ENCODE data around the gene QRICH1. TPM values are rescaled to one million over a fixed set of nuclear protein-coding genes. Genes with fewer than 3 reads are reported as not detected.

Gene QRICH1
- total and polyA plus RNA-seq, 2 of the 13 experiments (the other 11 are each of a cell fraction or from before 2014, with no cell fraction given): 52.6 to 102 TPM

DNA sequence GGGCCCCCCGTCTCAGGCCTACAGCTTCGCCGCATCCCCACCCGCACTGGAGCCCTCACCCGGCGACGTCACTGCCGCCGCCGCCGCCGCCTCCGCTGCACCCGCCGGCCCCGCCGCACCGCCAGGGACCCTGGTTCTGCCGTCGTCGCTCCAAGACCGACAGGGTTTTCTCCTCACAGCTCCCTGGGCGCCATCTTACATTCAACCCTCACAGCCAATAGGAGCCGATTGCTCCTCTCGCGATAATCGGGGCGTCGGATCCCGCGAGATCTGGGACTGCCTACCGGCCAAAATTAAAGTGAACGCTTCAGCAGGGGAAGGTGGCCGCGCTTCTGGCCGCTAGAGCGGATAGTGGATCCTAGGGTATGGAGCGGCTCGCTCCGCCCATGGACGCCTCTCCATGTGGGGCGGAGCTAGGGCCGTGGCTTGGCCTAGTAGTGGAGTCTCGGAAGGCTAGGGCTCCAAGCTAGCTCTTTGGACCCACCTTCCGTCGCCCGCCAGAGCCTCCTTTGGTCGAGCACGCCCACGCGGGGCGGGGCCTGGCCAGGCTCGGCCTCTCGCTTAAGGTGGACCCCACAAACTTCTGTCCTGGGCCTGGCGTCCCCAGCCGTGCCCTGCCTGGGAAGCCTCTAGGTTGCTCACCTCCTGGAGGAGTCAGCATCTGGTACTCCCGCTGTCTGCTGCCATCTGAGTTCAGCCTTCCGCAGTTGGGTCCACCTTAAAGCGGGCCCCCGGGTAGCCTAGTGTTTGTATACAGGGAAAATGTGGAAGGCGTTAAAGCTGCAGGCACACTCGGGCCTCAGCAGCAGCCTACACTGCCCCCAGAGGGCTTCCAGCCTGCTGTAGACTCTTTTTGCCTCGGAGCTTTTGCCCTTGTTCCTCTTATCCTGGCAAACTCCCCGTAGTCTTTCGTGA lies at the start of gene QRICH1 (continued):
- TF ChIP-seq, protein P1, sequence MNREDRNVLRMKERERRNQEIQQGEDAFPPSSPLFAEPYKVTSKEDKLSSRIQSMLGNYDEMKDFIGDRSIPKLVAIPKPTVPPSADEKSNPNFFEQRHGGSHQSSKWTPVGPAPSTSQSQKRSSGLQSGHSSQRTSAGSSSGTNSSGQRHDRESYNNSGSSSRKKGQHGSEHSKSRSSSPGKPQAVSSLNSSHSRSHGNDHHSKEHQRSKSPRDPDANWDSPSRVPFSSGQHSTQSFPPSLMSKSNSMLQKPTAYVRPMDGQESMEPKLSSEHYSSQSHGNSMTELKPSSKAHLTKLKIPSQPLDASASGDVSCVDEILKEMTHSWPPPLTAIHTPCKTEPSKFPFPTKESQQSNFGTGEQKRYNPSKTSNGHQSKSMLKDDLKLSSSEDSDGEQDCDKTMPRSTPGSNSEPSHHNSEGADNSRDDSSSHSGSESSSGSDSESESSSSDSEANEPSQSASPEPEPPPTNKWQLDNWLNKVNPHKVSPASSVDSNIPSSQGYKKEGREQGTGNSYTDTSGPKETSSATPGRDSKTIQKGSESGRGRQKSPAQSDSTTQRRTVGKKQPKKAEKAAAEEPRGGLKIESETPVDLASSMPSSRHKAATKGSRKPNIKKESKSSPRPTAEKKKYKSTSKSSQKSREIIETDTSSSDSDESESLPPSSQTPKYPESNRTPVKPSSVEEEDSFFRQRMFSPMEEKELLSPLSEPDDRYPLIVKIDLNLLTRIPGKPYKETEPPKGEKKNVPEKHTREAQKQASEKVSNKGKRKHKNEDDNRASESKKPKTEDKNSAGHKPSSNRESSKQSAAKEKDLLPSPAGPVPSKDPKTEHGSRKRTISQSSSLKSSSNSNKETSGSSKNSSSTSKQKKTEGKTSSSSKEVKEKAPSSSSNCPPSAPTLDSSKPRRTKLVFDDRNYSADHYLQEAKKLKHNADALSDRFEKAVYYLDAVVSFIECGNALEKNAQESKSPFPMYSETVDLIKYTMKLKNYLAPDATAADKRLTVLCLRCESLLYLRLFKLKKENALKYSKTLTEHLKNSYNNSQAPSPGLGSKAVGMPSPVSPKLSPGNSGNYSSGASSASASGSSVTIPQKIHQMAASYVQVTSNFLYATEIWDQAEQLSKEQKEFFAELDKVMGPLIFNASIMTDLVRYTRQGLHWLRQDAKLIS (CRISPR knock-in tag; IDR thresholded peaks at IDR 0.05): no peak
- TF ChIP-seq RFXANK (CRISPR knock-in tag; IDR thresholded peaks at IDR 0.05) (no peak), SPEN (CRISPR knock-in tag; IDR thresholded peaks at IDR 0.05; ENCODE audit: low read depth) (peak; percentile 65; the same call in 1 of the 2 replicates), ZNF292 (CRISPR knock-in tag; IDR thresholded peaks at IDR 0.05; ENCODE audit: borderline replicate concordance, low read depth) (no peak), BORCS8-MEF2B (CRISPR knock-in tag; IDR thresholded peaks at IDR 0.05) (no peak; the same call in 1 of the 2 replicates), ASH2L (IDR thresholded peaks at IDR 0.05; ENCODE audit: insufficient read length, low read depth, low read length) (peak; percentile 87), GATAD2A (CRISPR knock-in tag; IDR thresholded peaks at IDR 0.05) (peak; percentile 62), ZNF343 (CRISPR knock-in tag; IDR thresholded peaks at IDR 0.05) (no peak), PRPF4 (IDR thresholded peaks at IDR 0.05; ENCODE audit: low read depth, low read length, poor library complexity, severe bottlenecking) (no peak), ZNF749 (CRISPR knock-in tag; IDR thresholded peaks at IDR 0.05; ENCODE audit: borderline replicate concordance) (peak; percentile 81; the same call in 1 of the 2 replicates), TIGD3 (CRISPR knock-in tag; IDR thresholded peaks at IDR 0.05; ENCODE audit: borderline replicate concordance) (no peak), RAD51 (IDR thresholded peaks at IDR 0.05; ENCODE audit: borderline replicate concordance) (no peak), ZNF101 (CRISPR knock-in tag; IDR thresholded peaks at IDR 0.05; ENCODE audit: borderline replicate concordance, low read depth) (no peak), SATB2 (CRISPR knock-in tag; IDR thresholded peaks at IDR 0.05) (no peak), KDM6A (CRISPR knock-in tag; IDR thresholded peaks at IDR 0.05; ENCODE audit: low read depth) (no peak), RFX5 (IDR thresholded peaks at IDR 0.05; ENCODE audit: low read depth, low read length) (peak; percentile 26; the same call in 1 of the 2 replicates), SMYD3 (CRISPR knock-in tag; IDR thresholded peaks at IDR 0.05) (0 out of 2 replicates have a peak, but pooled peaks have one; percentile 35), PREB (CRISPR knock-in tag; IDR thresholded peaks at IDR 0.05) (no peak), JUND (CRISPR knock-in tag; IDR thresholded peaks at IDR 0.05) (no peak), KDM1A (CRISPR knock-in tag; IDR thresholded peaks at IDR 0.05) (no peak), ZNF451 (CRISPR knock-in tag; IDR thresholded peaks at IDR 0.05) (no peak), SMARCC2 (IDR thresholded peaks at IDR 0.05) (no peak), MTA3 (CRISPR knock-in tag; IDR thresholded peaks at IDR 0.05) (no peak)
- TF ChIP-seq, protein P2, sequence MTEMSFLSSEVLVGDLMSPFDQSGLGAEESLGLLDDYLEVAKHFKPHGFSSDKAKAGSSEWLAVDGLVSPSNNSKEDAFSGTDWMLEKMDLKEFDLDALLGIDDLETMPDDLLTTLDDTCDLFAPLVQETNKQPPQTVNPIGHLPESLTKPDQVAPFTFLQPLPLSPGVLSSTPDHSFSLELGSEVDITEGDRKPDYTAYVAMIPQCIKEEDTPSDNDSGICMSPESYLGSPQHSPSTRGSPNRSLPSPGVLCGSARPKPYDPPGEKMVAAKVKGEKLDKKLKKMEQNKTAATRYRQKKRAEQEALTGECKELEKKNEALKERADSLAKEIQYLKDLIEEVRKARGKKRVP (CRISPR knock-in tag; IDR thresholded peaks at IDR 0.05): no peak; a peak in 1 of 4 replicates

Data from HepG2 (cell line).